SW480 (cell line): Measurements from ENCODE around the gene CA10.

Experiments
- DNase-seq: peaks from one replicate; pipeline ENCODE4 v3.0.0-alpha.2; 2016; ENCODE audit warnings: low spot score

The CA10 gene

DNA sequence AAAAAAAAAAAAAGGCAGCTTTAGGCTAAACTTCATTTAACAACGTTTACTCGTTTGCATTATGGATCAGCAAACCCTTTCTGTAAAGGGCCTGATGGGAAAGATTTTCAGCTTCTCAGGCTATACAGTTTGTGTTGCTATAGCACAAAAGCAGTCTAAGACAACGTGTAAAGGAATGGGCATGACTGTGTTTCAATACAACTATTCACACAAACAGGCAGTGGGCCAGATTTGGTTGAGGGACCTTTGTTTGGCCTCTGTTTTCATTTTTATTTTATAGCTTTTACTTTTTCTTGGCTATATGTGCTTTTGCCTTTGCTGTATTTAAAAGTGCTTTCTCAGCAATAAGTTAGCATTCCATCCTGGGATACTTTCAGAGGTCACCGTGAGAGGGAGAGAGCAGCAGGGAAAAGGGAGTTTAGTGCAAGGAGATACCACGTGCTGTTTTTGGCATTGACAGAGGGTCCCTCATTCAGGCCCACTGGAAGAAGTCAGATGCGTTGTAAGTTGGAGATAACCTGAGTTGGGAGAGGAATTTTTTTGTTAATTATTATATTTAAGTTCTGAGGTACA lies 562.6 kb downstream of the CA10 start:
- no peak for DNase-seq

DNA sequence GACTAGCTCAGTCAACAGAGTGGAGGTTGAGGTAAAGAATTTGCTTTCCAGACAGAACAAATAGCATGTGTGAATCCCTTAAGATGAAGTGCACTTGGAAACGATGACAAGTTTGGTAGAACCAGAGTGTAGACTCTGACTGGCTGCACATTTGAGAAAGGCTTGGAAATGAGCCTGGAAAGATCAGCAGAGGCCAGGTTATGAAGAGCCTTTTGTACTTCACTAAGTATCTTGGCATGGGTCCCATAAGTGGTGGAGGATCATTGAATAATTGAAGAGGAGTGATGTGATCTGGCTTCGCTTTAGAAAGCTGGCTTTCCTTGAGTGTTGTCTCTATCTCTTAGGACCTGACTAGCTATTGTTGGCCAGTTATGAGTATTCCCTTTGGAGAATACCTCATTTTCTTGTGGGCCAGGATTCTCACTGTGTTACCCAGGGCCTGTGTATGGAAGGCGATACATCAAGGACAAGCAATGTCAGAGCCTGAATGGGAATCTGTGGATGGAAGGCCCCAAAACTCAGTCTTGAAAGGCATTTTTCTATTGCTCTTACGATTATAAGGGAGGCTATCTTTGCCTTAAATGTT lies 568.4 kb downstream of the CA10 start:
- DNase-seq: no peak

DNA sequence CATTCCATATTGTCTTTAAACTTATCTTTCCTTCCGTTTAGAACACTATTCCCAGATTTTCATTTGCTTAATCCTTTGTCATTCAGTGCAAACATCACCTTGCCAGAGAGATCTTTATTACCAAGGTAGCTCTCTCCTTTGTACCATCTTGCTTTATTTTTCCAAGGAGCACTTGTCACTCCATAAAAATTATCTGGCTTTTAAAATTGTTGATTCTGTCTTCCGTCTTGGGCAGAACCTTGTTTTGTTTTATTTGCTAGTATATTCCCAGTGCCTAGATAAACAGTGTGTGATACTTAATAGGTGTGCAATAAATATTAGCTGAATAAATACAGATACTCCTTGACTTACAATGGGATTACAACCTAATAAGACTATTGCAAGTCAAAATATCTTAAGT lies 570.5 kb downstream of the CA10 start:
- no peak for DNase-seq

DNA sequence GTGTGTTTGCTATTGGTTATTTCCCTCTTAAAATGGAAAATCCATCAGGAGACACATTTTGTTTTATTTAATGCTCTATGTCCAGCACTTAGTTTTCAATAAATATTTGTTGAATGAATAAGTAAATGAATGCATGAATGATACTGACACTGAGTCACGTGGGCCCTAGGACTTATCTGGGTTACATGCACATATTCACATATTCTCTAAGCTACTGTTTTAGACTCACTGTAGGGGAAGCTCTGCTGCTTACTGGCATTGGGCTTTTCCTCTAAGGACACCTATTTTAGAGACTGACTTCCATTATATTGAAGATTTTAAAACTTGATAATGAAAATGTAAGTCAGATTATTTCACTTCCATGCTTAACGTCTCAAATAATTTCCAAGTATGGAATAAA lies 571.0 kb downstream of the CA10 start:
- no peak for DNase-seq

DNA sequence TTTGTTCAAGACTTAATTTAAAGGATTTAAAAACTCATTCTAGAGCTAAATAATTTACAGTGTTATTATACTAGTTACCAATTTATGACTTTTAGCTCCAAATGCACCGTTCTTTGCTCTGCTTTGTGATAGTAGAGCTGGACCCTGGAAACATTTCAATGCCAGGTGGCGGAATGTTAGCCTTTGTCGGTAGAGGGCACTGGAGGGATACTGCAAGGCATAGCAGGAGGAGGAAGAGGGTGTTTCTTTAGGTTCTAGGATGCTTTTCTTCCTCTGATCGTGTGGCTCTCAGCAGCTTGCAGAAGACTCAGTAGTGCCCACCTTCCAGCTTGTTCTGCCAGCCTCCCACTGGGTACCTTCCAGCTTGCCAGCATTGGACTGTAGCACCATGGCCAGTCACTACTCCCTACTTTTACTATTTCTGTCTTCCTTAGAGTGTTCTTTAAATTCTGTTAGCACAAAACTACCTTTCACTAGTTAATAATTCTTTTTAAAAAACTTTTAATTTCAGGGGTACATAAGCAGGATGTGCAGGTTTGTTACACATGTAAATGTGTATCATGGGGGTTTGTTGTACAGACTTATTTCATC lies 572.9 kb downstream of the CA10 start:
- peak; percentile 30 for DNase-seq

DNA sequence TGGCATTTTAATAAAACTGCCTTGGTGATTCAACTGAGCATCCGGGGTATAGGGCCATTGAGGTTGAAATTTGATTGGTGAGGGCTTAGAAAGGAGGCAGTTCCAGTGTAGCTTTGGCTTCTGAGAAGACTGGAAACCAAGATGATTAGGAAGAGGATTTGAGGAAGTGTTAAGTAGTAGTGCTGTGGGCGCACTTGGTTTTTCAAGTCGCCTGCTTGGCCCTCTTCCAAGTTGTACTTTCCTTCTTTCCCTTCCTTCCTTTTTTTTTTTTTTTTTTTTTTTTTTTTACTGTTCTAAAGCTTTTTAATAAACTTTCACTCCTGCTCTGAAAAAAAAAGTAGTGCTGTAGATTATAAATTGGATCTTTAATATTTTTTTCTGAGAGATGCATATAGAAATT lies 577.6 kb downstream of the CA10 start:
- no peak for DNase-seq
